Measurements from ENCODE around the gene TNFRSF12A.

The TNFRSF12A gene

GRCh38 chr16:3026609-3027488, 6.7 kb downstream of the TNFRSF12A start:
- DNase-seq (ENCODE audit: low read depth in 2 of 2), result no peak

GRCh38 chr16:3027489-3027795, 7.3 kb downstream of the TNFRSF12A start:
- no peak for DNase-seq (ENCODE audit: low read depth in 2 of 2)

GRCh38 chr16:3027983-3028715, 8.0 kb downstream of the TNFRSF12A start:
- peak; percentile 66 to 68 for DNase-seq (ENCODE audit: low read depth in 2 of 2)

GRCh38 chr16:3028716-3029319, 8.7 kb downstream of the TNFRSF12A start:
- DNase-seq (ENCODE audit: low read depth in 2 of 2), result no peak

GRCh38 chr16:3029491-3030221, 9.5 kb downstream of the TNFRSF12A start:
- DNase-seq (ENCODE audit: low read depth in 2 of 2), result no peak

GRCh38 chr16:3030222-3031212, 10.3 kb downstream of the TNFRSF12A start:
- no peak for DNase-seq (ENCODE audit: low read depth in 2 of 2)

GRCh38 chr16:3032624-3033023, 12.5 kb downstream of the TNFRSF12A start:
- no peak for DNase-seq (ENCODE audit: low read depth in 2 of 2)

- DNase-seq (ENCODE audit: low read depth in 2 of 2), result no peak
Measured at GRCh38 chr16:3035289-3035971, 15.3 kb downstream of the TNFRSF12A start.

GRCh38 chr16:3035972-3036725, 16.0 kb downstream of the TNFRSF12A start:
- DNase-seq (ENCODE audit: low read depth in 2 of 2), result no peak

- no peak for DNase-seq (ENCODE audit: low read depth in 2 of 2)
Measured at GRCh38 chr16:3036726-3037315, 16.7 kb downstream of the TNFRSF12A start, which contains the start of gene BICDL2. BICDL2 (minus strand) TSS chr16:3036944; CDS start chr16:3035496, 1,448 bp downstream.

- DNase-seq (ENCODE audit: low read depth in 2 of 2), result no peak
Measured at GRCh38 chr16:3038256-3038655, 18.1 kb downstream of the TNFRSF12A start.

- no peak for DNase-seq (ENCODE audit: low read depth in 2 of 2)
Measured at GRCh38 chr16:3038896-3039295, 18.7 kb downstream of the TNFRSF12A start.

- no peak for DNase-seq (ENCODE audit: low read depth in 2 of 2)
Measured at GRCh38 chr16:3042376-3042775, 22.2 kb downstream of the TNFRSF12A start.

- no peak for DNase-seq (ENCODE audit: low read depth in 2 of 2)
Measured at GRCh38 chr16:3044708-3045107, 24.5 kb downstream of the TNFRSF12A start.

- no peak for DNase-seq (ENCODE audit: low read depth in 2 of 2)
Measured at GRCh38 chr16:3045758-3046640, 25.8 kb downstream of the TNFRSF12A start, which contains the start of gene MMP25. MMP25 (plus strand) TSS chr16:3046561; CDS start chr16:3046918, 357 bp downstream.

- DNase-seq (ENCODE audit: low read depth in 2 of 2), result no peak
Measured at GRCh38 chr16:3046641-3047386, 26.6 kb downstream of the TNFRSF12A start.

- DNase-seq (ENCODE audit: low read depth in 2 of 2), result no peak
Measured at GRCh38 chr16:3047387-3047720, 27.2 kb downstream of the TNFRSF12A start.

All from stimulated activated CD8-positive, alpha-beta memory T cell treated with anti-CD3 and anti-CD28 coated beads, Interleukin-15, amount 100 ng/mL, for 4 hours (primary cell).